ENCODE data around the gene RIPK3.
"Not testable (repeated sequence)": the region's sequence is repeated elsewhere in the genome, so short reads cannot be mapped to it uniquely, and the experiment has no call there.

RIPK3 gene

DNA sequence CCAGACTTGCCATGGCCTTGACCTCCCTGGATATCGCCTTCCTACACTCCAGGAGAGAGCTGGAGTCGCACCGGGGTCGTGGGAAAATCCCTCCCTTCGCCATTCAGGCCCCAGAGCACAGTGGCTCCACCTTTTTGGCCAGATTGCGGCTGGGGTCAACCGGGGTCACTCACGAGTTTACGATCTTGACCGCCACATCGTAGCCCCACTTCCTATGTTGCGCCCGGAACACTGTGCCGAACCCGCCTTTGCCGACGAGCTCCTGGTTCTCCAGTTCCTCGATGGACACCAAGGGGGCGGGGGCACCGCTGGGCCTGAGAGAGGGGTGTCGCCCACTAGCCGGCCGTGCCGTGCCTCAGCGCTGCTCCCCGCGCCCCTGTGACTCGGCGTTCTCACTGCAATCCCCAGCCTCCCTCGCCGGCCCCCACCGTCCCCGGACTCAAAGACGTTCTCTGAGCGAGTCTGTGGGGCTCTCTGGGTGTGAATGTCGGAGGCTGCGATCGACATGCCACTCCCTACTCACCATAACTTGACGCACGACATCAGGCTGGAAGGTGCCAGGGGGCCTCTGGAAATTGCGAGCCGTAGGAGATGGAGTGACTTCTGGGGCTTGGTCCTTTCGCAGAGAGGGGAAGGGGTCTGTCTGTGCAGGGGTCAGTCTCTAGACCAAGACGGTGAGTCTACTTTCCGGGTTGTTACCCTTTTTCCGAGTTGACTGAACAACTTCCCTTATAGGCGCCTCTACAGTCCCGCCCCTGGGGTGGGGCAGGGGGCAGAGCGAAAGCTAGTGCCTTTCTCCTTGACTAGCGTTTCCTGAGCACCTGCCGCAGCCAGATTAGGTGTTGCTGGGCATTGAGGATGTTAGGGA, at the start of gene RIPK3:
Gene RIPK3, minus strand, starts transcription at position 708 of the 868 bp plus-strand sequence. Its CDS starts 165 bp downstream, at position 543.
- DNase-seq (ENCODE audit: low read depth in 3 of 3) = peak; percentile 42 to 54 (median 44)

DNA sequence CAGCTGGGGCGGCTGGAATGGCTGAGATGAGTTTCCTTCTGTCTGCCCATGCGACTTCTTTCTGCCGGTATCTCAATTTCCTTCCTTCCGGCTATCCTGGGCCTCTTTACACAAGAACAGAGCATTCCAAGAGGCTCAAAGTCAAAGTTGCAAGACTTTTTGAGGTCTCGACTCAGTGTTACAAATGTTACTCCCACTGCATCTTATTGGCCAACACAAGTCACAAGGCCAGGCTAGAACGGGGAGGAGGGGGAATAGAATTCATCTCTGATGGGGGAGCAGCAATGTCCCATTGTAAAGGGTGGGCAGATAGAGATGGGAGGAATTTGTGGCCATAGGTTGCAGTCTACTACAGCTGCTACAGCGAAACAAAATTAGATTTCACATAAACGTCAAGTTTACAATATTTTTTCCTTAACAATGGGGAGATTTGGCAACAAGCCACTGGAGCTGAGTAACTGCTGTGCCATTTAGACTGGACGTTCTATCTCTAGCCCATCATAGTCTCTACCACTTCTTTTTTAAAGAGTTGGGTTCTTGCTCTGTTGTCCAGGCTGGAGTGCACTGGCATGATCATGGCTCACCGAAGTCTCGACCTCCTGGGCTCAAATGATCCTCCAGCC, 49.5 kb upstream of the RIPK3 start:
- DNase-seq (ENCODE audit: low read depth in 3 of 3) = no peak

DNA sequence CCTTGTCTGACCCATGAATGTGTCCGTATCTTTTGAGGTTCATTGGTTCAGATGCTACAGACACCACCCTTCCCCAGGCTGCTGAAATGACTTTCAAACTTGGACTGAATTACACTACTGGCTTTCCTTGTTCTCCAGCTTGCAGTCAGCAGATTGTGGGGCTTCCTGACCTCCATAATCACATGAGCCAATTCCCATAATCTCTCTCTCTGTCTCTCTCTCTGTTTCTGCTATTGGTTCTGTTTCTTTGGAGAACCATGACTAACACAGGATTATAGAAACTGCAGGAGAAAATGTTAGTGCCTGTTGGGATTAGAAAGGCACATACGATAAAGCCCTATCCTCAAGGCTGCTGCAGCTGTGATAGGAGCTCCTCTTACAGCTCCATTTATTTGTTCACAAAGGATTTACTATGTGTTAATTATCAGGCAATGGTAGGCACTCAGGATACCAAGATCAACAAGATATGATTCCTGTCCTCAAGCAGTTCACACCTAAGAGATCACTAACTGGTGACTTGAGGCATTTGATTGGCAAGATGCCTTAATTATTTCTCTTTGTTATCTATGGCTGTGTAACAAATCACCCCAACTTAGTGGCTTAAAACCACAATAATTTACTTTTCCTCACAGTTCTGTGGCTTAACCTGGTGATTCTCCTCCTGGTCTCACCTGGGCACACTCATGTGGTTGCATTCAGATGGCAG, 48.8 kb upstream of the RIPK3 start:
- DNase-seq (ENCODE audit: low read depth in 3 of 3) = no peak

DNA sequence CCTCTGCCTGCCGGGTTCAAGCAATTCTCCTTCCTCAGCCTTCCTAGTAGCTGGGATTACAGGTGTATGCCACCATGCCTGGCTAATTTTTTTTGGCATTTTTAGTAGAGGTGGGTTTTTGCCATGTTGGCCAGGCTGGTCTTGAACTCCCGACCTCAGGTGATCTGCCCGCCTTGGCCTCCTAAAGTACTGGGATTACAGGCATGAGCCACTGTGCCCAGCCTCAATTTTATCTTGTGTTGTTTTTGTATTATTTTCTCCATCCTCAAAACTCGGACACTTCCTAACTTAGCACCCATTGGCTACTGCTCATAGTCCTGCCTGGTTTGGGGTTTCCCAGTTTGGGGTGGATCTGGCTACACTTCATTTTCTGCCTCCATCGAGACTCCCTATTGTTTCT, 47.8 kb upstream of the RIPK3 start:
- not testable (repeated sequence) for DNase-seq (ENCODE audit: low read depth in 3 of 3)

DNA sequence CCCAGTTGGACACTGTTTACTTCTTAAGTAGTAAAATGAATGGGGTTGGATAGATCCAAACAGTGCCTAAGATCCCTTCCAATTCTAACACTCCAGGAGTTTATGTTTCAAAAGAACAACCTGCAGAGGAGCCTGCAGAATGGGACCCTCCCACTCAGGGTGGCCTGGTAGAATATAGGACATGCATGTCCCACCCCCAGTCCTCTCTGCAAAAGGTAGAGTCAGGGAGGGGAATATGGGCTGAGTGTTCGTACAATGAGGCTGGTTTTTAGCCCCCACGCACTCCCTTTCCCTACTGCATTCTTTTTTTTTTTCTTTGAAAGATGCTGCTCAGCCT, 47.2 kb upstream of the RIPK3 start:
- no peak for DNase-seq (ENCODE audit: low read depth in 3 of 3)

DNA sequence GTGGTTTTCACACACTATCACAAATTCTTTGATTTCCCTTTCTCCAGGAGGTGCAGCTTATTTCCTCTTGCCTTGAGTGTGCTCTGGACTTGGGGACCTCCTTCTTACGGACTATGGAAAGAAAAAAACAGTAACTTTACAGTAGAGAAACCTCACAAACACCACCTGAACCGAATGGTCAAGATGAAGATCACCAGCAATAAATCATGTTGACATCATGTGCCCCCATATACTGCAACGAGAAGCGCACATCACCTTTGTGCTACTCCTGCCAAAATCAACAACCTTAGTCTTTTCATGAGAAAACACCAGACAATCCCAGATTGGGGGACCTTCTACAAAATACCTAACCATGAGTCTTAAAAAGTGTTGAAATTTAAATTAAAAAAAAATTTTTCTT, 45.7 kb upstream of the RIPK3 start:
- DNase-seq (ENCODE audit: low read depth in 3 of 3) = no peak

DNA sequence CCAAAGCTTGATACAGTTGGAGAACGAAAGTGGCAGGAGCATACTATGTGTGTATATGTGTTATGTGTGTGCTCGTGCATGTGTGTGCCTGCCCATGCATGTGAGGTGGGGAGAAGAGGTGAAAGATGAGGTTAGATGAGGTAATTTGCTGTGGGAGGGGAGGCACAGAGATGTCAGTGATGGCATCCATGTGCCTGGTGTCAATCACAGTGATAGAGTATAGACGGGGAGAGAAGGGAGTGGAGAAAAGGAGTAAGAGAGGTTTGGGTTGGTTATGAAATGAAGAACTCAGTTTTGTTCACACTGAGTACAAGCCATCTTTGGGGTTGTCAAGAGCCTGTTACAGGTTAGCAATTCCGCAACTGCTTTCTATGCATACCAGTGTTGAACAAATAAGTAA, 44.4 kb upstream of the RIPK3 start:
- no peak for DNase-seq (ENCODE audit: low read depth in 3 of 3)

DNA sequence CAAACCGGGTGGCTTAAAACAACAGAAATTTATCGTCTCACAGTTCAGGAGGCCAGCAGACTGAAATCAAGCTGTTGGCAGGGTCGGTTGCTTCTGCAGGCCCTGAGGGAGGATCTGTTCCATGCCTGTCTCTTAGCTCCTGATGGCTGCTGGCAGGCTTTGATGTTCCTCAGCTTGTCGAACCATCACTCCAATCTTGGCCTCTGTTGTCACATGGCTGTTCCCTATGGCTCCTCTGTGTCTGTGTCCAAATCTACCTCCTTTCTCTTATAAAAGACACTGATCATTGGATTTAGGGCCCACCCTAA, 42.2 kb upstream of the RIPK3 start:
- no peak for DNase-seq (ENCODE audit: low read depth in 3 of 3)

DNA sequence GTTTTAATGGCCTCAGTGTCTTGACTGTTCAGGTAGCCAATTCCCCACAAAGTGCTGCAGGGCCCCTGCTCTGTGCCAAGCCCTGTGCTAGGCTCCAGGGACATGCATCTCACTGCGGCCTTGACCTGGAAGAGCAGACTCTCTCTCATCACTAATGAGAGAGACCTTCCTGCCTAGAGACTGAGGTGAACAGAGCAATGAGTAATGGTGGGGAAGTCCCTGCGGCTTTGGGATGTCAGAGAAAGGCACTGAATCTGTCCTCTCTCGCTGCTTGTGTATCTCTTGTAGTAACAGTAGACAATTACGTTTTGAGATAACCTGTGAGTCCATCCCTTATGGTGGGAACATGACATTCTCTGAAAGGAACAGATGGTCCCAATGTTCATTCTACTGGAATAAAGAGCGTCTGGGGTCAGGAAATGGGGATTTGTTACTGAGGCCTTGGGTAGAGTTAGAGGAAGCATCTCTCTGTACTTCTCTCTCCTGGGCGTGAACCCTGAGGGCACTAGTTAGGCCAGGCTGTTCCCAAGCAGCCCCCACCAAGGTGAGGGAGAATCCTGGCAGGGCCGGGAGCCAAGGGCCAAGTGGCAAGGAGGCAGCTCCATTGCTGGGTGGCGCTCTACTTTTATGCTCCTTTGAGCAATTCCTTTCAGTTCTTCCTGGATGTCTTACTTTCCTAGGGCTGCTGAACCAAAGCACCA, 41.7 kb upstream of the RIPK3 start:
- DNase-seq (ENCODE audit: low read depth in 3 of 3) = no peak

DNA sequence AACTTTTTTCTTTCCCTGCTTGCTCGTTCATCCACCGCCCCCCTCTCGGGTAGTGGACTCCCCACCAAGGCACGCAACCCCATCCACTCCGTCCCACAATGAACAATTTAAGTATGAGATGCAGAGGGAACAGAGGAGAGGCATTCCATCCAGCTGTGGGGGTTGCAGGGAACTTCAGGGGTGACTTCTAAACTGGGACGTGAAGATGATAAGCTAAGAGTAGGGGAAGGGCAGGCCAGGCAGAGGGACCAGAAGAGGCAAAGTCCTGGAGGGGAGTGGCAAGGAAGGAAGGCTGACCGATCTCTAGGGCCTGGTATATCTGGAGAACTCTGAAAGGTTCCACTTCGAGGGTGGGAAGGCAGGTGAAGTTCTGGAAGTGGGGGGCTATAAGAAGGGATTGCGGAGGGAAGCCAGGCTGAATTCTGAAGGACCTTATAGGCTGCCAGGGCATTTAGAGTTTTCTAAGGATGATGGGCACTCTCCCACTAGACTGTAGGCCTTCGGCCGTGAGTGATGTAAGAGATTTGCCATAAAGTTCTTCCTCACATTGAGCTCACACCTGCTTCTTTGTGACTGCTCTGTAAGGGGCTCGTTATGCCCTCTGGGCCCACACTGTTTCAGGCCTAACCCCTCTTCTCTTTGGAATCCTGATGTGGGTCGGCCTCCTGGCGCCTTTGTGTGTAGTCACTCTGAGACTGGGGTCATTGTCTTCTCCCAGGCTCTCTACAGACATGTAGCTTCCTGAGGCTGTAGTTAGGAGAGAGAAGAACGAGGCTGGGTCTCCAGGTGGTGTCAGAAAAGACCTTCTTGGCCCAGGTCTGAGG, 40.3 kb upstream of the RIPK3 start:
- DNase-seq (ENCODE audit: low read depth in 3 of 3) = no peak

DNA sequence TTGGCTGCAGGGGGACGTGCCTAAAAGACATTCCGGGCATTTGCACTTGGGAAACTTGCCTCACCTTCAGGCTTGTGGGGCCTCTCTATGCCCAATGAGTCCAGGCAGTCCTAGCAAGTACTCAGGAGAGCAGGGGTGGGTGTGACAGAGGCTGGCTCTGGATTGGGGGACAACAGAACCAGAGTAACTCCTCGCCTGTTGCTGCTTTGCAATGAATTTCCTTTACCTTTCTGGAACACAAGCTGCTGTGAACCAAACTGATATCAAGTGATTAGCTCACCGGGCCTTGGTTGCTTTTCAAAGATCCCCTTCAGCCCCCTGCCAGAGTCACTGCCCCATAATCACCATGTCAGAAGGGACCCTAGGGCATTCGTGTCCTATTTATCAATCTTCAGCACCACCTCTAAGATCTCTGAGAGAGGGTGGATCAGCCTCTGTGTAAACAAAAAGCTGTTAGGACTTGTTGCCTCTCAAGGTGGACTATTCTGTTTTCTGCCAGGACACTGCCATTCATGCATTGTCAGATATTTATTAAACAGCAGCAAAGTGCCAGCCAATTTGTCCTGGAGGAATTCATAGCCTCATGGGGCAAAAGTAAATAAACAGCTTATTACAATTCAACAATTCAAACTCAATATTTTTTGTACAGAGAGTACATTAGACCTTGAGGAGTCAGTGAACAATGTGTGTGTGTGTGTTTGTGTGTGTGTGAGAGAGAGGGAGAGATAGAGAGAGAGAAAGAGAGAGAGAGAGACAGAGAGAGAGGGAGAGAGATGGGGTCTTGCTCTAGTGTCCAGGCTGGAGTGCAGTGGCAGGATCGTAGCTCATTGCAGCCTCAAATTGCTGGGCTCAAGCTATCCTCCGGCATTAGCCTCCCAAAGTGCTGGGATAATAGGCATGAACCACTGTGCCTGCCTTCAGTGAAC, 39.5 kb upstream of the RIPK3 start:
- no peak for DNase-seq (ENCODE audit: low read depth in 3 of 3)

DNA sequence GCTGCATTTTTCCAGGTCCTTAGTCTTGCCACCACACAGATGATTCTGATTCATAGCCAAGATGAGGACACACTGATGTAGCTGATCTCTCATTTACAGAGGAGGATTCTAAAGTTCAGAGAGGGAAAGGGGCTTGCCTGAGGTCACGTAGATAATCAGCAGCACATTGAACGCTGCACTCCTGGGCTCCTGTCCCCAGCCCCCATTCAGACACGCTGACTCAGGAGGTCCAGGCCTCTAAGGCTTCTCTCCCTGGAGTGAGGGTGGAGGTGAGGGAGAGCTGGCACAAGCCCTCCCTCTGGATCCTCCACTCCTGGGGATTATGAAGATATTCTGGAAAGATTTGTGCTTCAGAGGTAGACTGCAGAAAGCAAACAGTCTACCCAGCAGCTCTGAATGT, 38.5 kb upstream of the RIPK3 start:
- no peak for DNase-seq (ENCODE audit: low read depth in 3 of 3)

DNA sequence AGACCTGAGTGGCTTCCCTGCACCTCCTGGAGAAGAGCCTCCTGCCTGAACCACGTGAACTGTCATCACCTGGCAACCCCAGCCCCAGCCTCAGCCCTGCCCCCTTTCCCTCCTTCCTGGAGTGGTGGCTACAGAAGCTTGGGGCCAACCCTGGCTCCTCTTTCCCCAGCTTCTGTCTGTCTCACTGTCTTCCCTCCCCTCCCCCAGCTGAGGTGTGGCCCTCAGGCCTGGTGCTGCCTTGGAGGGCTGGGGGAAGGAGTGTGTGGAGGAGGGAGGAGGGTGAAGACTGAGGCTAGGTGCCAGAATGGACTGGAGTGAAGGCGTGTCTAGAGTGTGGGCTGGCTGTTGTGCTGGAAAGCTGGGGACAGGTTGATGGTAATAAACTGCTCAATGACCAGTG, 37.9 kb upstream of the RIPK3 start:
- no peak for DNase-seq (ENCODE audit: low read depth in 3 of 3)

DNA sequence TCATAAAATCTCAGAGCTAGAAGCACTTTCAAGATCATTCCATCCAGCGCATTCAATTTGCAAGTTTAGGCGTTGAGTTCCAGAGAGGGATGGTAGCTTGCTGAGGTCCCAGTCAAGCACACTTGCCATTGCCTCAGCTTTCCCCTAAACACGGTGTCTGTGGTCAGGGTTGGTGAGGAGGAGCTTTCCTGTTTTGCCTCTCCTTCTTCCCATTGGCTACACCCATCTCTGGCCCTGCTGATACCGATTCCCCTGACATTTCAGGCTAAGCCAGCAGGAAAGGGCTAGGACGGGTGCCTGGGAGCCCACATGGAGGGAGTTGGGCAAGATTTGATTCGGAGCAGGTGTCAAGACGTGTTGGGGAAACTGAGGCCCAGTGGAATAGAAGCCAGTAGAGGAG, 37.3 kb upstream of the RIPK3 start:
- DNase-seq (ENCODE audit: low read depth in 3 of 3) = no peak

DNA sequence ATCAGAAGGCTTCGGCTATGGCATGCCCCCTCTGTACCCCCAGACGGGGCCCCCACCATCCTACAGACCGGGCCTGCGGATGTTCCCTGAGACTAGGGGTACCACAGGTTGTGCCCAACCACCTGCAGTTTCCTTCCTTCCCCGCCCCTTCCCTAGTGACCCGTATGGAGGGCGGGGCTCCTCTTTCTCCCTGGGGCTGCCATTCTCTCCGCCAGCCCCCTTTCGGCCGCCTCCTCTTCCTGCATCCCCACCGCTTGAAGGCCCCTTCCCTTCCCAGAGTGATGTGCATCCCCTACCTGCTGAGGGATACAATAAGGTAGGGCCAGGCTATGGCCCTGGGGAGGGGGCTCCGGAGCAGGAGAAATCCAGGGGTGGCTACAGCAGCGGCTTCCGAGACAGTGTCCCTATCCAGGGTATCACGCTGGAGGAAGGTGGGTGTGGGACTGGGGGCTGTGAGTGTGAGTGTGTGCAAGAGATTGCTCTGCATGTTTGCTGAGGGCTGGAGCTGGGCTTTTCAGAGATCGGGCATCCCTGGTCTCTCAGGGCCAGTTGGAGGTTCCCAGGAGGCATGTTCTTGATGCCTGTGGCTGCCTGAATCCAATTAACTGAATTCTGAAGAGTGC, 36.8 kb upstream of the RIPK3 start:
- DNase-seq (ENCODE audit: low read depth in 3 of 3) = no peak

DNA sequence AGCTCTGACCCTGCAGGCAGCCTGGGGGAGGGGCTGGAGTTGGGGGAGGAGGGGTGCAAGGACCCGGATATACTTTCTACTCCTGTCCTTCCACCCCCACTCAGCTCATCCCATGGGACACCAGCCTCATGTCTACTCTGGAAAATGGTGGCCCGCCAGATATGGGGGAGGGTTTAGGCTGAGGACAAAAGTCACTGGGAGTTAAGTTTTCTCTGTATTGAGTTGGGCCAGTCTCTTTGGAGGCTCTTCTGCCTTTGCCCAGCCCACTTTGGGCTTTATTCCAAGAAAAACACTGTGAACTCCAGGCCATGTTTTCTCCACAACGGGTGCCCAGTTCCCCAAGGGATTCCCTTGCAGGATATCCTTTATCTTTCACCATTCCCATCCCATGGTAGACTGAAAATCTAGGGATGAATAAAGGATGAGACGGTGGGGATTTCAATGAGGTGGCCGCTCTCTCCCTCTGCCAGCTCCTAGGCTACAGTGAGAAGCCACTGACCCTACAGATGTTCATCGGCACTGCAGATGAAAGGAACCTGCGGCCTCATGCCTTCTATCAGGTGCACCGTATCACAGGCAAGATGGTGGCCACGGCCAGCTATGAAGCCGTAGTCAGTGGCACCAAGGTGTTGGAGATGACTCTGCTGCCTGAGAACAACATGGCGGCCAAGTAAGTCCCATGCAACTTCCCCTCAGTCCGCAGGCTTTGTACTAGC, 33.1 kb upstream of the RIPK3 start:
- no peak for DNase-seq (ENCODE audit: low read depth in 3 of 3)

DNA sequence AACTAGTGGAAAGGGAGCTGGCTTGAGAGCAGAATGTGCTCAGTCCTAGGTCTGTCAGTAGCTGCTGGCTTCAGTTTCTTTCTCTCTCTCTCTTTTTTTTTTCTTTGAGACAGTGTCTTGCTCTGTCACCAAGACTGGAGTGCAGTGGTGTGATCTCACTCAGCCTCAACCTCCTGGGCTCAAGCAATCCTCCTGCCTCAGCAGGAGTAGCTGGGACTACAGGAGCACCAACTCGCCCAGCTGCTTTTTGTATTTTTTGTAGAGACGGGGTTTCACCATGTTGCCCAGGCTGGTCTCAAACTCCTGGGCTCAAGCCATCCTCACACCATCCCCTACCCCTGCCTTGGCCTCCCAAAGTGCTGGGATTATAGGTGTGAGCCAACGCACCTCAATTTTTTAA, 31.8 kb upstream of the RIPK3 start:
- not testable (repeated sequence) for DNase-seq (ENCODE audit: low read depth in 3 of 3)

DNA sequence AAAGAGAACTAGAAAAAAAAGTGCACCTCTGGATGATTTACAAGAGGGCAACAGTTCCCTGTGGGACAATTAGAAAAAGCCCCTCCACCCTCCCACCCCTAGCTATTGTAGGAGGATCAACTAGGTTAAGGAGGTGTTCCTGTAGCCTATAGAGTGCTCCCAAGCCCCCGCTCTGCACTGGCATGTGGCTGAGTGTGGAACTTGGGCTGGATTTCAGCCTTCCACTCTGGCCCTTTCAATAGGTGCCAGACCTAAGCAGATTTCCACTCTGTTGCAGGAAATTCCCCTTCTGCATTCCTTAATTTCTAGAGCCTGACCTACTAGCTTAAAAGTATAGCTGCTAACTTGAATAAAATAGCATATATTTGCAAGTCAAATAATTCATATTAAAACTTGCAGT, 31.0 kb upstream of the RIPK3 start:
- no peak for DNase-seq (ENCODE audit: low read depth in 3 of 3)

DNA sequence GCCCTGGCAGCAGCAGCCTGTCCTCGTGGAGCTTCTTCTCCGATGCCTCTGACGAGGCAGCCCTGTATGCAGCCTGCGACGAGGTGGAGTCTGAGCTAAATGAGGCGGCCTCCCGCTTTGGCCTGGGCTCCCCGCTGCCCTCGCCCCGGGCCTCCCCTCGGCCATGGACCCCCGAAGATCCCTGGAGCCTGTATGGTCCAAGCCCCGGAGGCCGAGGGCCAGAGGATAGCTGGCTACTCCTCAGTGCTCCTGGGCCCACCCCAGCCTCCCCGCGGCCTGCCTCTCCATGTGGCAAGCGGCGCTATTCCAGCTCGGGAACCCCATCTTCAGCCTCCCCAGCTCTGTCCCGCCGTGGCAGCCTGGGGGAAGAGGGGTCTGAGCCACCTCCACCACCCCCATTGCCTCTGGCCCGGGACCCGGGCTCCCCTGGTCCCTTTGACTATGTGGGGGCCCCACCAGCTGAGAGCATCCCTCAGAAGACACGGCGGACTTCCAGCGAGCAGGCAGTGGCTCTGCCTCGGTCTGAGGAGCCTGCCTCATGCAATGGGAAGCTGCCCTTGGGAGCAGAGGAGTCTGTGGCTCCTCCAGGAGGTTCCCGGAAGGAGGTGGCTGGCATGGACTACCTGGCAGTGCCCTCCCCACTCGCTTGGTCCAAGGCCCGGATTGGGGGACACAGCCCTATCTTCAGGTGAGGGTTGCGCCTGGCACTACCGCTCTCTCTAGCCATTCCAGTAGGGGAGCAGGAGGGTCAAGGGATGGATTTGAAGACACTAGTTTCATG, 30.3 kb upstream of the RIPK3 start:
- no peak for DNase-seq (ENCODE audit: low read depth in 3 of 3)
